Endothelial cell of umbilical vein (primary cell): ENCODE measurements around the gene ABTB1. TPM values are rescaled to one million over a fixed set of nuclear protein-coding genes. Genes with fewer than 3 reads are reported as not detected.

Source experiments
- BruUV-seq: library from RNA; stranded (reverse); fragments of 400-500 nt; replicated peaks from 2 replicates; lab custom pipeline; 2021; lab: Mats Ljungman, UMichigan
- CTCF ChIA-PET: fragments of 300-600, 350-600 bp; sonication (Branson Sonifier 250); formaldehyde crosslinking; loops from one replicate; lab custom pipeline; 2021; ENCODE audit warnings: antibody characterized with exemption, inconsistent platforms; lab: Charles Lee
- POLR2A ChIA-PET: fragments of 300-600, 350-600 bp; sonication (Branson Sonifier 250); formaldehyde crosslinking; loops from one replicate; lab custom pipeline; 2021; ENCODE audit warnings: antibody characterized with exemption, inconsistent platforms; lab: Charles Lee
- DNase-seq: peaks from one replicate; pipeline ENCODE4 v3.0.0-alpha.2; 2011; ENCODE audit warnings: low read depth, low spot score
- FAIRE-seq: peaks from 2 replicates; lab custom pipeline; 2011; peaks lifted over from hg19 to GRCh38; lab: Jason Lieb, UNC
- H2AFZ ChIP-seq: 2 replicates; pipeline ENCODE4 v1.6.0; 2012; ENCODE audit warnings: low read depth, low read length, control low read depth, inconsistent platforms
- H3K27ac ChIP-seq: 2 replicates; pipeline ENCODE4 v1.5.1; 2011; ENCODE audit warnings: low read depth, mild to moderate bottlenecking, control low read depth, low read length, moderate library complexity; ENCODE audit not compliant: insufficient read depth
- H3K27me3 ChIP-seq, 2 experiments: 2 replicates each; pipeline versions ENCODE4 v1.6.0 to v1.6.1; 2011; ENCODE audit warnings: low read length in 2 of 2, mixed read lengths in 1 of 2; ENCODE audit not compliant: control insufficient read depth in 2 of 2, insufficient read depth in 2 of 2
- H3K36me3 ChIP-seq, 2 experiments: 2 replicates in 1 of 2; 3 replicates in 1 of 2; pipeline ENCODE4 v1.5.1; 2011; ENCODE audit warnings: low read length in 2 of 2, mild to moderate bottlenecking in 1 of 2, moderate library complexity in 1 of 2; ENCODE audit not compliant: control insufficient read depth in 2 of 2, insufficient read depth in 2 of 2; ENCODE audit errors: extremely low read depth in 1 of 2
- H3K4me1 ChIP-seq: 3 replicates; pipeline ENCODE4 v1.5.1; 2011; ENCODE audit warnings: mild to moderate bottlenecking, low read length; ENCODE audit not compliant: control insufficient read depth, insufficient read depth; ENCODE audit errors: extremely low read depth
- H3K4me2 ChIP-seq: 2 replicates; pipeline ENCODE4 v1.6.1; 2011; ENCODE audit warnings: low read length, control low read depth, mixed read lengths; ENCODE audit not compliant: insufficient read depth
- H3K4me3 ChIP-seq, 3 experiments: fragments of 200-600 bp in 1 of 3; sonication (generic), shearing (Covaris generic) in 1 of 3; replicated peaks in 1 of 3; 2 replicates each; pipeline ENCODE4 v1.5.1; 2011 to 2016; ENCODE audit warnings: control low read depth in 3 of 3, low read length in 3 of 3, mild to moderate bottlenecking in 2 of 3, inconsistent platforms in 1 of 3, low read depth in 1 of 3, moderate library complexity in 1 of 3; ENCODE audit not compliant: insufficient read depth in 1 of 3
- H3K79me2 ChIP-seq: 2 replicates; pipeline ENCODE4 v1.6.0; 2012; ENCODE audit warnings: low read length, inconsistent platforms; ENCODE audit not compliant: control insufficient read depth, insufficient read depth
- H3K9ac ChIP-seq: replicated peaks from 2 replicates; pipeline ENCODE3; 2011; ENCODE audit warnings: low read length, control low read depth; ENCODE audit not compliant: insufficient read depth; ENCODE audit errors: extremely low read depth
- H3K9me1 ChIP-seq: replicated peaks from 3 replicates; pipeline ENCODE4 v1.6.0; 2011; ENCODE audit warnings: mild to moderate bottlenecking, low read length; ENCODE audit not compliant: control insufficient read depth, insufficient read depth; ENCODE audit errors: extremely low read depth
- H3K9me3 ChIP-seq: replicated peaks from 2 replicates; pipeline ENCODE4 v1.5.1; 2012; ENCODE audit warnings: low read length, inconsistent platforms; ENCODE audit not compliant: control insufficient read depth, insufficient read depth
- H4K20me1 ChIP-seq: replicated peaks from 2 replicates; pipeline ENCODE3; 2011; ENCODE audit warnings: mild to moderate bottlenecking, low read length; ENCODE audit not compliant: control insufficient read depth, insufficient read depth; ENCODE audit errors: extremely low read depth
- CTCF ChIP-seq, 2 donors: IDR thresholded peaks; 1 replicate in 1 of 2; 2 replicates in 1 of 2; pipeline ENCODE4 v1.5.1; 2011; ENCODE audit warnings: low read length in 2 of 2, mild to moderate bottlenecking in 2 of 2, moderate library complexity in 2 of 2, control low read depth in 1 of 2, inconsistent platforms in 1 of 2, low read depth in 1 of 2; ENCODE audit not compliant: insufficient read depth in 1 of 2; ENCODE audit errors: extremely low read depth in 1 of 2
- EZH2 ChIP-seq: IDR thresholded peaks from 2 replicates; pipeline ENCODE4 v1.6.1; 2012; ENCODE audit warnings: borderline replicate concordance, low read depth, mild to moderate bottlenecking, moderate library complexity, low read length, inconsistent platforms; ENCODE audit not compliant: severe bottlenecking
- FOS ChIP-seq: IDR thresholded peaks from 2 replicates; pipeline ENCODE4 v1.6.1; 2011; ENCODE audit warnings: mild to moderate bottlenecking, low read length, moderate library complexity, borderline replicate concordance; ENCODE audit not compliant: insufficient read depth
- GATA2 ChIP-seq: IDR thresholded peaks from 2 replicates; pipeline ENCODE4 v1.7.0; 2011; ENCODE audit warnings: low read depth, mild to moderate bottlenecking, moderate library complexity, mixed read lengths, low read length; ENCODE audit not compliant: insufficient read length, insufficient read depth
- JUN ChIP-seq: IDR thresholded peaks from 2 replicates; pipeline ENCODE4 v1.6.1; 2011; ENCODE audit warnings: borderline replicate concordance, low read depth; ENCODE audit not compliant: insufficient read length, insufficient read depth
- MAX ChIP-seq: IDR thresholded peaks from 2 replicates; pipeline ENCODE4 v1.6.1; 2011; ENCODE audit not compliant: insufficient read depth, insufficient read length
- MYC ChIP-seq: IDR thresholded peaks from one replicate; pipeline ENCODE4 v1.6.1; 2011; ENCODE audit warnings: mild to moderate bottlenecking, low read depth, low read length
- POLR2A ChIP-seq: IDR thresholded peaks from 2 replicates; pipeline ENCODE4 v1.6.1; 2012; ENCODE audit warnings: low read depth, mild to moderate bottlenecking, control low read depth, low read length
- POLR2AphosphoS5 ChIP-seq: IDR thresholded peaks from 2 replicates; pipeline ENCODE4 v1.6.1; 2012; ENCODE audit warnings: low read depth, mild to moderate bottlenecking, control low read depth, low read length, moderate library complexity; ENCODE audit not compliant: insufficient read depth
- dilution Hi-C: fragments of 300-500 bp; cut with MboI; formaldehyde crosslinking; loops from one replicate; pipeline ENCODE4 v1.15.0; 2019; ENCODE audit warnings: low sequenced_read_pairs; ENCODE audit not compliant: extremely low pct_ligation_motif_present
- intact Hi-C: fragments of 100-400 bp; cut with micrococcal nuclease; formaldehyde crosslinking; loops from one replicate; pipeline ENCODE4 v1.10.0; 2022
- polyA plus RNA-seq, 4 experiments: library from polyadenylated mRNA; depleted of rRNA in 3 of 4; stranded (reverse) in 3 of 4; unstranded in 1 of 4; fragments of >200 nt; gene quantifications; 2 replicates each; pipeline versions ENCODE4 v1.2.1 to v1.2.3, GENCODE V29; 2011 to 2012; ENCODE audit warnings: missing spikeins in 1 of 4
- total RNA-seq: library from RNA; stranded (reverse); gene quantifications from 2 replicates; pipeline ENCODE4 v1.2.3, GENCODE V29; 2021

The ABTB1 gene
- total and polyA plus RNA-seq, 2 donors (not counting 3 experiments of a cell fraction or from before 2014, with no cell fraction given), result 15.2 to 25.1 TPM

- no peaks in the 10 kb centered on the region for H3K9me1 ChIP-seq
- H3K4me3 ChIP-seq, result no peak overlapping the region
- H3K27me3 ChIP-seq, result no peaks in the 10 kb centered on the region
- no TSS peak for BruUV-seq
- intact Hi-C loops, result no loop called here
- no peaks in the 10 kb centered on the region for H4K20me1 ChIP-seq
- ChIA-PET POLR2A (no interaction called here), CTCF (interaction anchor here (4.6 kb wide), 1 partner anchor 10 kb away, joined by 25 read pairs; no protein-coding TSS in a partner anchor)
- H3K9me3 ChIP-seq, result no peaks in the 10 kb centered on the region
- H3K36me3 ChIP-seq, result no peaks in the 10 kb centered on the region
- no peak overlapping the region for H3K27ac ChIP-seq
- no peak overlapping the region for H3K4me2 ChIP-seq
- no peak for FAIRE-seq
- no peak overlapping the region for H2AFZ ChIP-seq
- peaks cover 1% of the 10 kb centered on the region for H3K79me2 ChIP-seq
- no peak for TF ChIP-seq CTCF (IDR thresholded peaks at IDR 0.05; ENCODE audit: extremely low read depth in 1 of 2, insufficient read depth in 1 of 2, low read depth in 1 of 2, low read length in 2 of 2)
- no peak for TF ChIP-seq MAX
- TF ChIP-seq GATA2, result no peak
- TF ChIP-seq MYC, result no peak
- TF ChIP-seq POLR2AphosphoS5, result no peak
- TF ChIP-seq EZH2, result no peak
- TF ChIP-seq JUN, result no peak
- no peak for TF ChIP-seq POLR2A
- no peak for TF ChIP-seq FOS
- no peak for DNase-seq
- dilution Hi-C loops, result no loop called here
- H3K4me1 ChIP-seq, result no peaks in the 10 kb centered on the region
- H3K9ac ChIP-seq, result no peak overlapping the region
Measured at GRCh38 chr3:127706785-127707351, 34.1 kb downstream of the ABTB1 start.
